ENCODE data around the gene SECISBP2.

SECISBP2 gene

DNA sequence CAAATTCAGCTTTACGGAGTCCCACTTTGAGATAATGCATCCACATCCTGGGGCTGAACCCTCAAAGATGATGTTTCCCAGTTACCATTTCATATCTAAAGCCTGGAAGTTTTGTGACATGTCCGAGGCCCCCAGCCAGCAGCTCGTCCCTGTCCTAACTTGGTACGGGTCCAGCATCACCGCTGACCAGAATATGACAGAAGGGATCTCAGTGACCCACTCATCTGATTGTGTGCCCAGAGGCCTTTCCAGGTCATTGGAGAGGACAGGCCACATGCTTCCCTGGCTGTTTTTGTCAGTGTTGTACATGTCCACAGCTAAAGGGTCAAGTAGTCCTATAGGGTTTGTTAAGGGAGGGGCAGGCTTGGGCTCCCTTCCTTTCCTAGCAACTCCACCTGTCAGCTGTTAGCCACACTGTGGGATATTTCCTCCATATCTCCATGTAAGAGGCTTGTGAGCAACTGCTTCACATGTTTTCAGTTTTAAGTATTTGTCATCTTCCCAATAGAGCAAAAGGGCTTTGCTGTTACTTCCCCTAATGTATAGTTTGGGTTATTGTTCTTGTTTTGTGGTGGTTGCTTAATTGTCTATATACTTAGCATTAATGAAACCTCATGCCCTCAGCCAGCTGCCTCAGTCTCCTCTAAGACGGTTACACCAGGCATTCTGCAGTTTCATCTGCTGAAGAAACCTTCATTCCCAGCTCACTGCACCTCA, 33.4 kb downstream of the SECISBP2 start:
- DNase-seq, result no peak

- DNase-seq, result no peak
Observed at GRCh38 chr9:89352451-89352850, 34.2 kb downstream of the SECISBP2 start.

- no peak for DNase-seq
Observed at GRCh38 chr9:89352874-89353649, 34.8 kb downstream of the SECISBP2 start.

DNA sequence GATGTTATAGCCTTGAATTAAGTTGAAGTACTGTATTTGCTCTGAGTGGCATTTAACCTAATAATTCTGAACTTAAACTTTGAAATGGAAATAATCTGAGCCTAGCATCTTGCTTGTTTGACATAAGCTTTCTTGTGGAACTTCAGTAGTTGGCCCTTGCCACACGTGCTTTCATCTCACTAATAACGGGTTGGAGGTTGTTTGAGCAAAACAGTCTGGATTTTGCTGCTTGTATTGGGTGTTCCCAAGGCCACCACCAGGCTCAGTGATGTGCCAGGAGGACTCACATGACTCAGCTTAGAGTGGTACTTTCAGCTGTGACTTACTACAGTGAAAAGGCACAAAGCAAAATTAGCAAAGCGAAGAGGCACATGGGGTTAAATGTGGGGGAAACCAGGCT, 35.7 kb downstream of the SECISBP2 start:
- no peak for DNase-seq

DNA sequence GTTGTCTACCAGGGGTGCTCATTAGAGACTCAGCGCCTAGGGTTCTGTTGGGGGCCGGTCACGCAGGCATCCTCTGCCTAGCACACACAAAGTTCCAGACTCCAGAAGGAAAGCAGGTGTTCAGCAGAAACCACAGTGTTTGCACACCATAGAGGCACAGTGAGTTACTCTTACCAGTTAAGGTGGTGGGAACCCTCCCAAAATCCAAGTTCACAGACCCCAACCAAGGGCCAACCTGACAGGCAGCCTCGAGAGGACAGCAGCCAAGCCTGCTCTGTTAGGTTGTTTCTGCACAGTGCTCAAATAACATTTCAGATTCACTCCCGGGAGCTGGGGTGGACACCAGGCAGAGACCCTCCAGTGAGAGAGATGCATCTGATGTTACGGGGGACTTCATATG, 36.2 kb downstream of the SECISBP2 start:
- no peak for DNase-seq

DNA sequence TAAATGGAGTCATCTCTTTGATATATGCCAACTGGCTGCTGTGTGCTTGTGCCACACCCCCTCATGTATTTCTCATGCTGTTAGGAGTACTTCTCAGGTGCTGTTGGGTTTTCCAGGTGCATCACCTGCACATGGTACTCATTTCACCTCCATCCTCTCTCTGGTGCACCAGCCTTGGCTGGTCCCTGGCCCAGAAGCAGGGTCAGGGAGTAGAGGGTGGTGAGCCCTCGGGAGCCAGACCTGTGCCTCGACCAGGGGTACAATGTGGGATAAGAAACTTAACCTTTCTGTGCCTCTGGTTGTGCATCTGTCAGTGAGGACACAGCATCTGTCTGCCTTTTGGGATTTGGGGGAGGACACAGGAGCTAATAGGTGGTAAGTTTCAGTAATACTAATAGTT, 38.5 kb downstream of the SECISBP2 start:
- no peak for DNase-seq

DNA sequence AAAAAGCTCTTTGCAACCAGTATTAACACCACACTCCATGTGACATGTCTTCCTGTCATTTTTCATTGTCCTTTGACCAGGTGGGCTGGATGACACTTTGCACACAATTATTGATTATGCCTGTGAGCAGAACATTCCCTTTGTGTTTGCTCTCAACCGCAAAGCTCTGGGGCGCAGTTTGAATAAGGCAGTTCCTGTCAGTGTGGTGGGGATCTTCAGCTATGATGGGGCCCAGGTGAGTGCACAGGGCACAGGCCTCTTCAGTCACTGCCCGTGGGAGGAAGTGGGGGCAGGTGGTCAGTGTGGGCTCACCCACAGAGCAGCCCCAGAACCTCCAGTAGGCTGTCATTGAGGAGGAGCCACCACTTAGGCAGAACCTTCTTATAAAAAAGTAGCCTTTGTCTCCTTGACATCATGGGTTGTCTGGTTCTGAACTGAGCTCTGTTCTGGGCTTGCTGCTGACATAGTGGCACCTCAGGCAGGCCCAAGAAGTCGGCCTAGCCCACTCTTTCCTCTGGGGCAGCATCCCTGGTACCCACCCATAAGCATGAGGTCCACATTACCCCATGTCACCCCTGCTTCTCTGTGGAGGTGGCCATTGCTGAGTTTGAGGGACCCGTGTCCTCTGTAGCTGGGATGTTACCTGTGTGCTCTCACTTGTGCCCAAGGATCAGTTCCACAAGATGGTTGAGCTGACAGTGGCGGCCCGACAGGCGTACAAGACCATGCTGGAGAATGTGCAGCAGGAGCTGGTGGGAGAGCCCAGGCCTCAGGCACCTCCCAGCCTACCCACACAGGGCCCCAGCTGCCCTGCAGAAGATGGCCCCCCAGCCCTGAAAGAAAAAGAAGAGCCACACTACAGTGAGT, 39.3 kb downstream of the SECISBP2 start:
- DNase-seq, result no peak

- no peak for DNase-seq
Observed at GRCh38 chr9:89358376-89358916, 40.1 kb downstream of the SECISBP2 start.

GRCh38 chr9:89358985-89359384, 40.7 kb downstream of the SECISBP2 start:
- no peak for DNase-seq

DNA sequence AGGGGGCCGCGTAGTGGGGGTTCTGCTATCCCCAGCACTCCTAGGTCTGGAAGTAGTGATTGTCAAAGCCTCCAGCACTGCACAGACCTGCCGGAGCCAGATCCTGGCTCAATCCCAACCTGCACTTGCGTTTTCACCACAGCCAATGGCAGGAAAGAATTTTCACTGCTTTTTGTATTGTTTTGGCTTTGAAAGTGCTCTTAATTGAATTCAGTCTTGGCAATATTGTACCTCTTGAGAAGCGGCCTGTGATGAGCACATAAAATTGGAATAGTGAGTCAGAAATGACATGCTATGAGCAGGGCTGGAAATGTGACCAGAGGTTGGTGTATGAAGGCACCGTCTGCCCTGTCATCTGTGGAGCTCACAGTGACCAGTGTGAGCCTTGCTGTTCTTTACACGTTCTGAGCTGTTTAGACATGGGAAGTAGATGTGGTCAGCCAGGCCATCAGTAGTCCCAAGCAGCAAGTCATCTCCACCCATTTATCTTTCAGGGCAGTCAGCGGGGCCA, 41.5 kb downstream of the SECISBP2 start:
- no peak for DNase-seq

DNA sequence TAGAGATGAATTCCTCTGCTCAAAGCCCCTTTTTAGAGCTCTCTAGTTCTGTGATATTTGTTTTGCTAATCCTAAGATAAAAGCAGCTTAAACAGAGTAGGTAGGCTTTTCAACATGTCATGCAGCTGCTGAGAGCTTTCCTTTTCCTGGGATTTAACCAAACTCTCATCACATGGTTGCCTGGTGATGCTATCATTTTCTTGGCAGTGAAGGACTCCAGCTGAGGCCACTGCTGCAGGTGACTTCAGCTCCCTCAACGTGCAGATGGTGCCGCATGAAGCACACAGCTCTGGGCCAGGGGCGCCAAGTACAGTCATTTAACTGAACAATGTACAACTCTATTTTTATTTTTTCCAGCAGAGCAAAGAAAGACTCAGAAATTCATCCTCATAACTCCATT, 42.2 kb downstream of the SECISBP2 start:
- no peak for DNase-seq

DNA sequence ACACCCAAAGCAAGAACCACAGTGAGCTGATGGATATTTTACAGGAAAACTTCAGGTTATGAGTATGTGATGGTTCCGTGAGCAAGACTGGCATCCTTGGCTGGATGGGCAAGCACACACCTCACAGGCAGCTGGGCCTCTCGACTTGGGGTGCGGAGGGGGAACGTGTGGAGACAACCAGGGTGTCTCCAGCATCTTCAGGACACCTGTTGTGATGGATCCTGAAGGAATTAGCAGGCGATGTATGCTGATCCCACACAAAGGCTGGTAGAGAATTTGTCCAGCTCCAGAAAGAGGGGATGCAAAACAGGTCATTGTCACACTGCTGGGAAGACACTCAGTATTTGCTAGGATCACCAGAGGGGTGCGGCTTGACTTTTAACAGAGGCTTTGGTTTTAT, 42.7 kb downstream of the SECISBP2 start:
- DNase-seq, result no peak

DNA sequence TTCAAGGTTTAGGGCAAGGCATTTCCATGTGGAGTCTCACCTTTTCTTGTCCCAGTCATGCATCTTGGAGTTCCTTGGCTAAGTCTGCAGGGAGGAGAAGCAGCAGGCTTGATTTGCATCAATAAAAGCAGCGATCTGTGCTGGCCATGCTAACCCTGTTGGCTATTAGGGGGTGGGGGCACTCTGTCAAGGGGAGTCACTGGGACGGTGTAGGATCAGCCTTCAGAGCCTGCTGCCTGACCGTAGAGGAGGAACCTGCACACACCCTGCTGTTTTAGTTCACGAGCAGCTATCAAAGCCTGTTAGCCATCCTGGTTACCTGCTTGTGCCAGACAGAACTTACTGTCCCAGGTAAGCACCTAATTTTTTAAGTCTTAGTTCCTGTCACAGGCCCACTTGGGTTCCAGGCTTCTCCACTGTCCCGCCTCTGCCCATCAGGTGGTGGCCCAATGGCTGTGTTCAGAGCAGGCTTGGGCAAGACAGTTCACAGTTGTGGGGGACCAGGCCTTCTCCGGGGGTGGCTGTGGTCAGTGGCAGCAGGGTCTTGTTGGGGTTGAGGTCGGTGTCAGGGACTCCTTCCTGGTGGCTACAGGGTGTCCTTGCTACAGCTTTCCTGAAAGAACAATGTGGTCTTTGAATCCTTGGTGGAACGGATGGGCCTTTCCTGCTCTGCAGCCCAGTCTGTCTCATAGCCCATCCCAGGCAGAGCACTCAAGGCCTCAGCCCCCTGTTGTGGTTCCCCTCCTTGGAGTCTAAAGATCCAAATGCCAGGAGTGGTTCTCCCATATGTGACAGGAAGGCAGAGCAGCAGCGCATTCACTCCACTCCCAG, 43.7 kb downstream of the SECISBP2 start:
- DNase-seq, result no peak

GRCh38 chr9:89362647-89363310, 44.5 kb downstream of the SECISBP2 start:
- DNase-seq, result no peak

GRCh38 chr9:89363311-89363670, 45.0 kb downstream of the SECISBP2 start:
- no peak for DNase-seq

DNA sequence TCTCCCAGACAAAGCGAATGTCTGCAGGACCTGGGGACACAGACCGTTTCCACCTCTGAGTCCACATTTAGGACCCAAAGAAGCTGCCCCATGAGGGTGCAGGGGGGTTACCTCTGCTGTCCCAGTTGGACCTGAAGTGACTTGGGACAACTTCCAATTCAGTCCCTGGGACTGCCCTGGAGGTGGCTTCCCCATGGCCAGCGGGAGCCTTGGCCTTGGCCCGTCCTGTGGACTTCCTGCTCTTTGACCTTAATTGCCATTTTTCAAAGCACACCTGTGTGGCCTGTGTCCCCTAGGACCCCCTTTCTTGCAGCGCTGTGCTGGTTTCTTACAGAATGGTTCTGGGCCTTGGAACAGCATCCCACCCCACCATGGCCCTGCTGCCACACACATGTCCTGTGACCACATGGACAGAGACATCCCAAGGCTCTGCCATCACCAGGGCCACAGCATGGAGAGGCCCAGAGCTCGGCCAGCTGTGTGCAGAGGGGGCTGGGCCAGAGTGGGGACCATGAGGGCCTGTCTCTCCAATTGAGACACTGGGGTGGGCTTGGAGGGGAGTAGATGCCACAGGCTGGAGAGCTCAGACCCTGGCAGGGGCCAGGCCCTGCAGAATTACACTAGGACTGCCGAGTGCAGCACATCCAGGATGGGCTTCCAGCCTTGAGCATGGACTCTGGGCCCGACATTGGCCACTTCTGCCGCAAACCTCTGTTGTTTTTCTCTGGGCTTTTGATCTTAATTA, 45.8 kb downstream of the SECISBP2 start:
- DNase-seq, result no peak

DNA sequence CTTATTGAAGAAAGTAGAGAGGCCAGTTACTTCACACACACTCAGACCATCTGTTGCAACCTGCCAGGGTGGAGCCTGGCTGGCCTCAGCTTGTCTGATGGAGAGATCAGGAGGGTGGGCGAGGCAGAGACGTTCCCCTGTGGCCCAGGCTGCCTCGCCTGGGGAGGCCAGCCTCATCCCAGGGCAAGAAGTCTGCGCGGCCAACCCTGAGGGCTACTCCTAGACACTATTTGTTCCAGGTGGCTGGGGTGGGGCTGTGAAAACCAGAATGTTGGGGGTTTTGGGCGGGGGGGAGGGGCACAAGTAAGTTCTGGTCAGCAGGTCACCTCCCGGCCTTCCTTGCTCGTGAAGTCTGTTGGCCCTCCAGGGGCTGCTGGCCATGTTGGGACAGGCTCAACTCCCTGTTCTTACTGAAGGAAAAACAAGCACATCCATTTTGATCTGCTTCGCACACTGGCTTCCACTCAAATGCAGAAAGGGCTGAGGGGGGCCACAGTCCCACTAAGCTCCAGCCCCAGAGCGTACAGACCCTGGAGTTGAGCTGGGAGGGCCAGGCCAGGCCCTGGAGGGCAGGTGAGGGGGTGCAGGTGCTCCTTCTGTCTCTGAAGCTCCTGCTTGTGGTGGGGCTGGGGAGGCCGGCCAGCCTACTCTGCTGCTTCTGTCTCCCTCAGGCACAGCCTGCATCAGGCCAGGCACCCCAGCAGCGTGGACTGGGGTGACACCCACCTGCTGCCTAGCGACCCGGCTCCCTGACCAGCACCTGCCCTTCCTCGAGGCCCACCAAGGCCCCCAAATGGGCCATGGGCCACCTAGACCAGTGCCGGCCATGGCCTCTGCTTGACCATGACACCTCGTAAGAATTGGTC, 46.6 kb downstream of the SECISBP2 start:
- DNase-seq, result no peak

GRCh38 chr9:89365532-89365912, 47.2 kb downstream of the SECISBP2 start:
- no peak for DNase-seq

DNA sequence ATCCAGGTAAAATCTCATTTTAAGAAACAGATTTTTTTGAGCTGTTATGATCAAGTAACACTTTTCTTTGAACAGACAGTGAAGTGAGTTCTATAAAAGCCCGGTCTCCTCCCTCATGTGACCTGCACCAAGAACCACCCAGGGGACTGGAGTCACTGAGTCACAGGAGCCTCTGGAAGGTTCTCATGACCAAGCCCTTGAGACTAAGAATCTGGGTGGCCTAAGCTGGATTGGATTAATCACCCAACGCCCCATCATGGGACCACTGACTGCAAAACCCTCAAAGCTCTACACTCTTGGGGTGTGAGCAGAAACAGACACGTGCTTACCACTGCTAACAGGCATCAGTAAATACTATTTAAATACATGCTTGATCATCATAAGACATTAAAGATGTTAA, 48.4 kb downstream of the SECISBP2 start:
- no peak for DNase-seq

- DNase-seq, result no peak
Observed at GRCh38 chr9:89367281-89367680, 49.0 kb downstream of the SECISBP2 start.
